Bone marrow (tissue), 2 donors: ENCODE measurements around the gene CHN2.

Experiments used
- DNase-seq, 2 donors: peaks; one replicate each; lab custom pipeline; 2025; lab: John Stamatoyannopoulos, UW

CHN2 gene

GRCh38 chr7:29284696-29285443 is 90.3 kb downstream of the CHN2 start:
- DNase-seq = no peak

GRCh38 chr7:29285444-29285793 is 90.8 kb downstream of the CHN2 start:
- DNase-seq = no peak

- no peak for DNase-seq
Observed at GRCh38 chr7:29285861-29286260, 91.3 kb downstream of the CHN2 start.

GRCh38 chr7:29287366-29287765 is 92.8 kb downstream of the CHN2 start:
- no peak for DNase-seq

GRCh38 chr7:29288181-29289091 is 93.9 kb downstream of the CHN2 start:
- no peak for DNase-seq

GRCh38 chr7:29289156-29290021 is 94.8 kb downstream of the CHN2 start:
- DNase-seq = no peak

- DNase-seq = no peak
Observed at GRCh38 chr7:29290829-29291228, 96.3 kb downstream of the CHN2 start.

GRCh38 chr7:29291723-29292618 is 97.4 kb downstream of the CHN2 start:
- DNase-seq = no peak

- DNase-seq = no peak
Observed at GRCh38 chr7:29292886-29293658, 98.5 kb downstream of the CHN2 start.

GRCh38 chr7:29296421-29296820 is 101.8 kb downstream of the CHN2 start:
- DNase-seq = no peak

- no peak for DNase-seq
Observed at GRCh38 chr7:29297194-29297890, 102.8 kb downstream of the CHN2 start.

- no peak for DNase-seq
Observed at GRCh38 chr7:29299086-29299485, 104.5 kb downstream of the CHN2 start.

- DNase-seq = no peak
Observed at GRCh38 chr7:29300026-29300480, 105.5 kb downstream of the CHN2 start.

GRCh38 chr7:29300649-29301048 is 106.1 kb downstream of the CHN2 start:
- no peak for DNase-seq

- no peak for DNase-seq
Observed at GRCh38 chr7:29302666-29303395, 108.3 kb downstream of the CHN2 start.

- no peak for DNase-seq
Observed at GRCh38 chr7:29304756-29305155, 110.2 kb downstream of the CHN2 start.

- no peak for DNase-seq
Observed at GRCh38 chr7:29306319-29306991, 111.9 kb downstream of the CHN2 start.

GRCh38 chr7:29308424-29308823 is 113.8 kb downstream of the CHN2 start:
- DNase-seq = no peak
